Middle frontal gyrus (tissue), 1 donor: ENCODE measurements around the gene NUDT3.

Source experiments
- DNase-seq: peaks from one replicate; pipeline ENCODE4 v3.0.0-alpha.2; 2015; ENCODE audit warnings: low spot score; ENCODE audit errors: extremely low spot score

The NUDT3 gene

GRCh38 chr6:34240329-34241248, 151.9 kb downstream of the NUDT3 start:
- DNase-seq: no peak

DNA sequence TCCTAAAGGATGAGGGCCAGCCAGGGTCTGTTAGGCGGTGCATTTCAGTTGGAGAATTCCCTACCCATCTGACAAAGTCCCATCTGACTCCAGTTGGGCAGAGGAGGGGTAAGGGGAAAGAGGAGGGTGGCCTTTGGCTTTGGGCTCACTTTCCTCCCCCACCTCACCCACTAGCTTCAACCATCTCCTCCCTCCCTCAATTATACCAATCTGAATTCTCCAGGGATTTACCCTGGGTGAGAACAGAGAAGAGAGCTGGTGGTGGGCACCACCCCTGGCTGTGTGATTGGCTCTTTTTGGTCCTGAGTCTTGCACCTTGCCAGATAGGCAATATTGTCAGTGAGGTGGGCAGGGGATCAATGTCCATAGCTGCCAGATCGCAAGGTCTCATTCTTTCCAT, 152.6 kb downstream of the NUDT3 start:
- no peak for DNase-seq

DNA sequence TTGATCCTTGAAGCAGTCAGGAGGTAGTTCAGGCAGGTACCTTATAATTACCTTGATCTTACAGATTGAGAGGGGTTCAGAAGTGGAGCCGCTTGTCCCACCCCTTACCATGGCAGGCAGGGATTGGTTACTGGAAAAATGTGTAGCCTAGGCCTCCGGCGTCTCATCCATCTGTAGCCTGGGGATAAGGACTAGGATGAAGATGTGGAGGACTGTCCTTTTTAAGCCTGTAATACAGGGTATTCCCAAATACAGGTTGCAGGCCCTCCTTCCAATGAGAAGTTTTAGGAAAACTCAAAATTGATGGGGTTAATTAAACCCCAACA, 153.0 kb downstream of the NUDT3 start:
- no peak for DNase-seq

GRCh38 chr6:34238585-34239499, 153.6 kb downstream of the NUDT3 start:
- no peak for DNase-seq

GRCh38 chr6:34237722-34238584, 154.5 kb downstream of the NUDT3 start:
- DNase-seq: no peak

DNA sequence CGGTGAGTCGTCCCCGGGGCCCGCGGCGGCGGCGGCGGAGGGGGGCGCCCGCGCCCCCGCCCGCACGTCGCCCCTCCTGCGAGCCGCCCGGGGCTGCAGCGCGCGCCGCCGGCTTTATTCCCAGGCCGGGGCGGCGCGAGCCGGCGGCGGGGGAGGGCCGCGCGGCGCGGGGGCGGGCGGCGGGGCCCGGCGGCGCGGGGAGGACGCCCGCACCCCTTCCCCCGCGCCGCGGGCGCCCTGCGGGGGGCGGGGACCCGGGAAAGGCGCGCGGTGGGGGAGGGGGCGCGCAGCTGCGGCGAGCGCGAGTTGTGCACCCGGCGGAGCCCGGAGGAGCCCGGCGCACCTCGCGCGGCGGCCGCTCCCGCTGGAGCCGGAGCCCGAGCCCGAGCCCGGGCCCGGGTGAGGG, 155.2 kb downstream of the NUDT3 start:
- no peak for DNase-seq

DNA sequence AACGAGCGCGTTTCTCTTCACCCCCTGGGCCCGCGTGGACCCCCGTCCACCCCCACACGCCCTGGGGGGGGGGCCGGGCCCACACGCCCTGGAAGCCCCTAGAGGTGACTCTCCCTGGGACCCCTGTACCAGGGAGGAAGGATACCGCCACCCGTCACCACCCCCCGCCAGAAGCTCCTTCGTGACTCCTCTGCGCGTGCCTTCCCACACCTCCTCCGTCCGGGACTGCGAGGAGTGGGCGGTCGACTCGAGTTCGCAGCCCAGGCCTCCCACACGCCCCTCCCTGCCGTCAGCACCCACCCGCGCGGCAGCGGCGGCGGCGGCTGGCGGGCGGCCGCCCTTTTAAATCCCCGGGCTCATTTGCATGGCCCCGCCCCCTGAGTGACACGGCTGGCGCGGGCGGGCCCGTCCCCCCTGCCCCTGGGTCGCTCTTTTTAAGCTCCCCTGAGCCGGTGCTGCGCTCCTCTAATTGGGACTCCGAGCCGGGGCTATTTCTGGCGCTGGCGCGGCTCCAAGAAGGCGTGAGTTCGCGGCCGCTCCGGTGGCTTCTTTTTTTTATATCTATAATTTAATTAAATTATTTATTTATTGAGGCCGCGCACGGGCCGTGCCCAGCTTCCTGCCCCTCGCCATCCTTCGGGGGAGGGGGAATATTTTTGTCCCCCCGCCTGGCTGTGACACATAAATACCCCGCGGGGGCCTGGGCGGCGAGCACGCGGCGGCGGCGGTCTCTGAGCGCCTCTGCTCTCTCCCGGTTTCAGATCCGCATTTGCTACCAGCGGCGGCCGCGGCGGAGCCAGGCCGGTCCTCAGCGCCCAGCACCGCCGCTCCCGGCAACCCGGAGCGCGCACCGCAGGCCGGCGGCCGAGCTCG, 155.8 kb downstream of the NUDT3 start, which contains the start of gene HMGA1:
Gene HMGA1 (plus strand): TSS at position 431 of the 873 bp plus-strand sequence. CDS start 3,908 bp downstream, outside the sequence.
- DNase-seq: peak; percentile 67

GRCh38 chr6:34236131-34236442, 156.4 kb downstream of the NUDT3 start:
- no peak for DNase-seq

DNA sequence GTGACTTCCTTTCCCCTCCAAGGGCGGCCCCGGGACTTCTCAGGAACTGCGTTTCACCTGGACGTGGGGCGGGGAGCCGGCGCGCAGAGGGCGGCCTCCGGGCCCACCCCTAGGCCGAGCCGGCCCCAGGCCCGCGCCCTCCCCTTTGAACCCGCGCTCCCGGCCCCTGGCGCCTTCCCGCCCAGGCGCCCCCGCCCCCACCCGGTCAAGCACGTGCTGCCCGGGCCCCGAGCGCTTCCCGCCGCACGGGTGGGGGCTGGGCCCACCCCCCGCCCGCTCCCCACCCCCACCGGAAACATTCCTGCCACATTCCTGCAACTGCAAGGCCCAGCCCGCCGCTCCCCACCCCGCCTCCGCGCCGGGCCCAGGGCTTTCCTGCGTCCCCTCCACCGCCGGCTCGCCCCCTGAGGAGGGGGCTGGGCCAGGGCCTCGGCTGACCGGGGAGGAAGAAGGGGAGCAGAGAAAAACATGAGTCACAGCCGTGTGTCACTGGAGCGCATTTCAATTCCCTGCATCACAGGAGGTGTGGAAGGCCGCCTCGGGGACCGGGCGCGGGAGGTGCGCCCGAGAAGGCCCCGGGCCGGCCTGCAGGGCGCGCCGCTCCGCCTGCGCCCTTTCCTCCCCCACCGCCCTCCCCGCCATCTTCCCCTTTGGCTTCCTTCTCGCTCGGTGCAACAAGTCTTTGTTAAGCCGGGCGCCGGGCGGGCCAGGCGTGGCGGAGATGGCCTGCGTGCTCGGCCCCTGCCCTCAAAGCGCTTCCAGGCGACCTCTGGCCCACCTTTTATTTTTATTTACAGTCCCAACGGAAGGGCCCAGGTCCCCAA, 156.9 kb downstream of the NUDT3 start:
- no peak for DNase-seq

DNA sequence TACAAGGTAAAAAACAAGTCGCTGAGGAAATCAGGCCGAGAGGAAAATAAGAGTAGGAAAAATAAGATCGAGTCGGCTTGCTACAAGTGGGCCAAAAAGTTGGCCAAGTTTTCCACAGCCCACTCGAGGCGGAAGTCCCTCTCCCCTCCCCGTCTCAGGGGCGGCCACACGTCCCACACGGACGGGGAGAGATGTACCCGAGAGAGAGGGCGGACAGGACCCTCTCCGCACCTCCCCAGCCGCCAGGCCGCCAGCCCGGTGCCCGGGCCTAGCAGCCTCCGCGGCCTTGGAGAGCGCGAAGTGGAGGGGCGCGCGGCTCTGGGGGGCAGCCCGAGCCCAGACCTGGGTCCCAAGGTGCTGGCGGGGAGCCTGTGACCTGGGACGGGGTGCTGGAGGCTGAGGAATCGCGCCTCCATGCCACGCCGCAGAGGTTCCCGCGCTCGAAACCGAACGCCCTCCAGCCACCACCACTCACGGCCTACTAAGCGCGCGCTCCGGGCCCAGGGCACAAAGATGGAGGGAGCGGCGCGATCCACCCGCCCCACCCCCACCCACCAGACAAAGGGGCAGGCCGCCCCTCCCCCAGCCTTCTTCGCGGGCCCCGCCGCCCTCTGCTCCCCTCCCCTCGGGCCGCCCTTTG, 157.7 kb downstream of the NUDT3 start:
- DNase-seq: no peak

DNA sequence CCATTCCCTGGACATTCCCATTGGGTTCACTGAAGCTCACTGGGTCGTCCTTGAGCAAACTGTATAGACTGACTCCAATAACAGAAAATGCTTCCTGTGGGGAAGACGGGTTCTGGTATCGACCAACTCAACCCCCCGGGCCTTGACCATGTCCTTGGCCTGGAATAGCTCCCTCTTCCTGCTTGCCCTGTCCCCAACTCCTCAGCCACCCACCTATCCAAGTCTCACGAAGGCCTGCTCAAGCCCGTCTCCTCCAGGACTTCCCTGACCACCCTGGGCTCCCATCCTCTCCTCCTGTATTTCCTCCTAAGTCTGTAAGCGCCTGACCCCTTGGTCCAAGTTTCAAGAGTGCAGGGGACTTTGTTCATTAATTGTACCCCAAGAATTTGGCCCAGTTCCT, 158.6 kb downstream of the NUDT3 start:
- DNase-seq: no peak

- DNase-seq: no peak
Observed at GRCh38 chr6:34232901-34233300, 159.6 kb downstream of the NUDT3 start.

- DNase-seq: no peak
Observed at GRCh38 chr6:34231566-34232336, 160.7 kb downstream of the NUDT3 start.

DNA sequence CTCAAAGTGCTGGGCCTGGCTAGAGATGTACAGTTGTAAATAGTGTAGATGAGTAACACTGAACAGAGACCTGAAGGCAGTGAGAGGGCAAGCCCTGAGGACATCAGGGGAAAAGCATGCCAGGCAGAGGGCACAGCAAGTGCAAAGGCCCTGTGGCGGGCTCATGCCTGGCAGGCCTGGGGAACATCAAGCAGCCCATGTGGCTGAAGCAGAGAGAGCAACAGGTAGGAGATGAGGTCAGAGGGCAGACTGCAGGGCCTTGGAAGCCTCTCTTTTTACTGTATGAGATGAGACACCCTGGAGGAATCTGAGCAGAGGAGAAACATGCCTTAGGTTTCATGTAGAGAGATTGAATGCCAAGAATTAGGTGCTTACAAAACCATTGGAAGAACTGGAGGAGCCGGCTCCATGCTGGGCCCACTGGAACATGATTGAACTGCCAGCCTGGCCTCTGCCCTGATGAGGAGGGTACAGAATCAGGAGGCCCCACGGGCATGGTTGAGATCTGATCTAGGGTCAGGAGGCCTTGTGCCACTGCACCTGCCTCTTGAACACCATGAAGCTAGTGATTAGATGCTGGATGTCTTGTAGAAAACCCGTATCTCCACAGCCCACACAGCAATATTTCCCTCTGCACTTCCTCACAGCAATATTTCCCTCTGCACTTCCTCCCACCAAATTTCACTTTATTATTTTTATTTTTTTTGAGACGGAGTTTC, 161.7 kb downstream of the NUDT3 start:
- no peak for DNase-seq

- DNase-seq: no peak
Observed at GRCh38 chr6:34229877-34230276, 162.6 kb downstream of the NUDT3 start.
